HG03469 (cell line): ENCODE data around the gene SUPT4H1.

Experiments used
- ATAC-seq: cut with Tn5 transposase; IDR thresholded peaks from one replicate; pipeline ENCODE4 v1.9.1; 2021; ENCODE audit warnings: mild to moderate bottlenecking, moderate library complexity, moderate number of reproducible peaks; ENCODE audit not compliant: unreplicated experiment

SUPT4H1 gene

DNA sequence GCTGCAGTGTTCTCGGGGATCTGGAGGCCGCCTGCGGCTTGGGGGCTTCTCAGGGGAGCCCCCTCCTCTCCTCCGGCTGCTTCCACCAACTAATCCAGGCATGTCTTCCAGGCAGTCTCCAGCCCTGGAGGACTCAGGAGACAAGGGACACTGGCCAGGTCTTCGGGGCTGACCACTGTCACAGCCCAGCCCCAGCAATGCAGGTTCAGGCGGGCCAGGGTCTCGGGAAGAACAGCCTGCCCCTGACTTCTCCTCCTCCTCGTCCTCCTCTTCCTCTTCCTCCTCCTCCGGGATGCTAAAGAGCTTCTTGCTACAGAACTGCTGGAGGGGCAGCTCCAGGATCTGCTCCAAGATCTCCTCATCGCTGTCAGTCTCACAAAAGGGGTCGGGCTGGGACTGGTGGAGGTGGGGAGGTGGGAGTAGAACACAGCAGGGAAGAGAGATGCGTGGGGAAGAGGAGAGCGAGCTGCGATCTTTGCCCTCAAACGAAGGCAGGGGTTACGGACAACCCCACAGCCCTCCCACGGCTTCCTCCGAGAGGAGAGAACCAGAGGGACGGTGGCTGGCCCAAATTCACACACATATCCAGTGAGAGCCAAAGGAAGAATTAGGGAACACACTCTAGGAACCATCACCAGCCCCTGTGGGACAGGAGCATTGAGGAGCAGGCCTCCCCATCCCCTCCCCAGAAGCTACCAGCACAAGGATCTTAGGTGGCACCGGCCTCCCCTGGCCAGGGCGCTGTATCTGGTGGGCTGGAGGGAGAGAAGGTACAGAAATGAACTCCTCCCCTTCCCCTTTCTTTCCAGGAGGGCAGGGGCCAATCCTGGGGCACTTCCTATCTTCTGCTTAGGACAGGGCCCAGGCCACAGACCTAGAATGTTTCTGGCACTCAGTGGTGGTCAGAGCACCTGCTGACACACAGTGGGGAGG, 42.8 kb downstream of the SUPT4H1 start:
- no peak for ATAC-seq

DNA sequence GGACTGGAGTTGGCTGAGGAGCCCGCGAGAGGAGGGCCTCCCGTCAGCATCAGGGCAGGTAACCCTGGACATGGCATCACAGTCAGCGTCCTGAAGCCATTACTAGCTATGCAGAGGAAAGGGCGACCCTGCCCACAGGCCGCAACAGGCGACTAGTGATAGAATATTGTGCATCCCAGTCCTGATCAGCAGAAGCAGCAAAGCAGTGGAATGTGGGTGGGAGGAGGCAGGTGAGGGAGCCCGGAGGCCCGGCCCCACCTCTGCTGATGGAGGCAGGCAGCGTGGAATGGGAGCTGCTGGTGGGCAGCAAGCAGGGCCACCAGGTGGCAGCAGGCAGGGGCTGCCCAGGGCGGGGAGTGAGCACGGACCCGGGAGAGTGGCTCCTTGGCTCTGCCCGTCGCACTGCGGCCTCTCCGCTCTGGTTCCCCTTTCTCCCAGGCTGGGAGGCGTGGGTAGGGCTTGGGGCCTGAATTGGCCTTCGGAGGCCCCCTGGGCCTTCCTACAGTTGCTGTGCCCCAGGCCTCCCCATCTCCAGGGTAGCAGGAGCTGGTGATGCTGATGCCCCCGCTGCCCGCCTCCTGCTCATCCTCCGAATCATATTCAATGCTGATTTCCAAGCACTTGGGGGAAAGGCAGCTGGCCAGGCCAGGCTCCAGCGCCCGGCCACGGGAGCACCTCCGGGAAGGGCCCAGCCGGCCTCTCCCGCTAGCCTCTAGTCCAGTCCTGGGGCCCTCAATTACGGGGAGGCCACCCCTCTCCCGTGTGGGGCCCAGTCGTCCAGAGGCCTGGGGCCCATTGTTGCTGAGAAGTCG, 43.6 kb downstream of the SUPT4H1 start:
- ATAC-seq = no peak

DNA sequence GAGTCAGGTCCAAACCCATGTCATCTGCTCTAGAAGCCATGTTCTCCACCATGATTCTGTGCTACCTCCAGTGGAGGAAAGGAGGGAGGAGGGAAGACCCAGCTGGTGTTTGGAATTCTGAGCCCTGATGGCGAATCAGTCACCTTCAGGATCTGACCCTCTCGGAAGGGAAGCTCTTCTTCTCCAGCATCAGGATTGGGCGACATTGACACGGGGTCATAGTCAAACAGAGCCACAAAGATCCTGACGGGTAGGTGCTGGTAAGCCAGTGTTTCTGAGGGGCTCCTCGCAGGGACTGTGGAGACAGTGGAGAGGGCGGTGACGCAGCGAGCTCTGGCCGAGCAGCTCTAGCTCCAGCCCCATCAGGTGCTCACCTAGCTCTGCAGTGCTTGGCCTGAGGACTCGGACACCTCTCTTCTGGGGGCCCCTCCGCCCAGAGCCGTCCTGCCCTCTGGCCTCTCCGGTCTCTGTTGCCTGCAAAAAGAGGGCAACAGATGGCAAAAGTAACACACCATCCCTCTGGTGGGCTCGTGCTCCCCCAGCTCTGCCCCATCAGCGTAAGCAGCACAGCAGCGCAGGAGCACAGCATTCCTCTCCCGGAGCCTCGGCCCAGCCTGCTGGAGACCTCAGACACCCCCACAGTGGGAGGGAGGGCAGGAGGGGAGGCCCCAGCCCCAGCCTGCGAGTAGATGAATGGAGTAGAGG, 44.4 kb downstream of the SUPT4H1 start:
- no peak for ATAC-seq

DNA sequence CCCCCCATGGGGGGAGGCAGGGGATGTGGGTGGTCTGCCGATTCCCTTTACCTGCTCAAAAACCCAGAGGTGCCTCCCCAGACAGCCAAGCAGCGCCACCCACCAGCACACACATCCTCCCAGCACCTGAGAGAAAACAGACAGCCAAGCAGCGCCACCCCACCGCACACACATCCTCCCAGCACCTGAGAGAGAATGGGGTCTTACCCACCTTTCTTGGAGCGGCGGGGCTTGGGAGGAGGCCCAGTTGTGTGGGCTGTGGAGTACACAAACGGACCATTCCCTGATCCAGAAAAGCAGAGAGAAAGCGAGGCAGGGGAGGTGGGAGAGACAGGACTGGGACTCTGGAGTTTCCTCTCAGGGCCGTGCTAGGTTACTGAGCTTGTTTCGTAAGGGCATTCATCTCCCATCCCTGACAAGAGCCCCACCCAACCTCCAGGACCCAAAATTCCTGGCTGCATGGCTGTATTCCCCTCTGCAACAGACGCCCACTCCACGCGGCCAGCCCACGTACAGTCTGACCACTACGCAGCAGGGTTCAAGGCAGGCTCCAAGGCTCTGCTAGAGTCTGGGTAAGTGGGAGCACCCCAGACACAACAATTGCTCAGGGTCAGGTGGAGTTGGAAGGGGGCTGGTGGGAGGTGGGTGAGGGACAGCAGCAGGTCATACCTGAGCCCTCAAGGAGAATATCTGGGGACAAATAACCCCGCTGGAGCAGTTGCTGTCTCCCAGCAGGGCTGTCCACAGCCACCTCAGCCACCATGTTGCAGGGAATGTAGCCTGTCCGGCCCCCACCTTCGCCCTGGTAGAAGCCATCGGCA, 45.7 kb downstream of the SUPT4H1 start:
- ATAC-seq = no peak

GRCh38 chr17:58305626-58306025, 46.4 kb downstream of the SUPT4H1 start:
- ATAC-seq = no peak

- ATAC-seq = no peak
These were observed 47.1 kb downstream of the SUPT4H1 start for GRCh38 chr17:58304750-58305486.

GRCh38 chr17:58303971-58304749, 47.8 kb downstream of the SUPT4H1 start:
- no peak for ATAC-seq

DNA sequence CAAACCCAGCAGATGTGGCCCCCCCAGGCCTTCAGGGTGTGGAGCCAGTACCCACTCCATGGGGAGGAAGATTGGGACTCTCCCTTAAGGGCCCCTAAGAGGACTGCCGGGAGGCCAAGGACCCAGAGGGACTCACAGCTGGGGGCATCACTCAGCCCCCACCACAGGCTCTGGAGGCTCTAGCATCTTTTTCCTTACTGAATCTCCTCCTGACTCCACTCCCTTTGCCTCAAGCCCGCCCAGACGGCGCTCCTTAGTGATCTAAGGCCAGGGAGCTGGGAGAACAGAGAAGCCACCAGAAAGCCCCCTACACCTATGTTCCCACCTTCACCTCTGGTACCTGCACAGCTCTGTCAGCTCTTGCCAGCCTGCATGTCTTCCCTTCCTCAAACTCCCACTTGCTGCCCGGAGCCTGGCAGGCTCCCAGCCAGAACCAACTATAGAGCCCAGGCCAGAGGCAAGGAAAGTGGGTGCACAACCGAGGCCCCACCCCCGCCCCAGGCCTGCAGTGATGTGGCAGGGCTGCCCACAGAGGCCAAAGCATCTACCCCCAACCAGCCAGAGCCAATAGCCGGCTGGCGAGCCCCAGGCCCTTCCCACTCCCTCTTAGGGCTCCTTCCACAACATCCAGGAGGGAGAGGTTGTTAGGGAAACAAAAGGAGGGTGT, 48.9 kb downstream of the SUPT4H1 start:
- no peak for ATAC-seq

- no peak for ATAC-seq
These were observed 49.7 kb downstream of the SUPT4H1 start for GRCh38 chr17:58302171-58302918.

DNA sequence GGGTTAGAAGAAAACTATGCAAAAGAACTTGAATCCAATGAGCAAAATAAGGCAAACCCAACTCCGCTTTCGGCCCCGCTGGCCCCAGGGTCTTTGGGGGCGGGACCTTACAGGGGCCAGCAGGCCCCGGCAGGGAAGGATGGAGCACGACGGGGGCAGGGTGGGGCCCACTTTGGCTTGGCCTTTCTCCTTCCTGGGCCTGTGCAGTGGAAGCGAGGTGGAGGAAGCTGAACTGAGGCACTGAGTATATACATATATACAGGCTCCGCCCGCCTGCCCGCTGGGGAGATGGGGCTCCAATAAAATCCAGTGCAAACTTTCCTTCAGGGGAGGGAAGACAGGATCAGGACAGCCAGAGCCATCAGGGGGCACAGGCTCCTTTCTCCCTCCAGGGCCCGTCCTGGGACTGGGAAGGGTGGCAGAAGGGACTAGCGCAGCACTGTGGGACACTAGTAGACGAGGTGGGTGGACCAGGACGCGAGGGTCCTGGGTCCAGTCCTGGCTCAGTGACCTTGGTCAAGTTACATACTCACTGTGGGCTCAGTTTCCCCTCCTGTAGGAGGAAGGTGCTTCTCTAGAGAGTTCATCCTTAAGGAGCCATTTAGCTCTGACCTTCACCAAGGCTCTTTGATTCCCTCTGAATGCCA, 50.4 kb downstream of the SUPT4H1 start:
- ATAC-seq = no peak

DNA sequence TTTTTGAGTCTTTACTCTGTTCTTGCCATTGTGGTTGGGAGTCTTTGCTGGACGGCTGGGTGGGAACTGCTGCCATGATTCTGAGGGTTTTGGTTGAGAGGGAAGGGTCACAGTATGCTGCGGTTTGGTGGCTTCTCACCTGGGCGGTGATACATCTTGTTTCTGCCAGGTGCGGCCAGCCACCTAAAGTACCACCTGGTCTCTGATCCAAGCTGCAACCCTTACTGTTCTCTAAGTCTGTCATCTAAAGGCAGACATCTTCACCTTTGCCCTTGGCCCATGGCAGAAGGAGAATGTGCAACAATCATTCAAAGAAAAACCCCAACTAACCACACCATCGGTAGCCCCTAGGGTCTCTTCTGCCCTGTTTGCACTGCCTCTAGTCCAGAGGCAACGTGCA, 51.7 kb downstream of the SUPT4H1 start:
- ATAC-seq = no peak
